Panc1 (cell line): ENCODE measurements around the gene MRTFA. TPM values are rescaled to one million over a fixed set of nuclear protein-coding genes. Genes with fewer than 3 reads are reported as not detected.

Experiments
- ATAC-seq: fragments of 200-7000 bp; cut with Tn5 transposase; 2 replicates; pipeline ENCODE4 v1.9.1; 2020; ENCODE audit warnings: mild to moderate bottlenecking, moderate library complexity
- BruUV-seq: library from RNA; stranded (reverse); fragments of 400-500 nt; replicated peaks from 2 replicates; lab custom pipeline; 2021; lab: Mats Ljungman, UMichigan
- CTCF ChIA-PET: fragments of 300-600 bp; sonication (Branson Sonifier 250); formaldehyde crosslinking; loops from one replicate; lab custom pipeline; 2022; ENCODE audit warnings: antibody characterized with exemption; lab: Charles Lee
- POLR2A ChIA-PET: fragments of 300-600 bp; sonication (Branson Sonifier 250); formaldehyde crosslinking; loops from one replicate; lab custom pipeline; 2022; ENCODE audit warnings: antibody characterized with exemption; lab: Charles Lee
- DNase-seq: peaks from one replicate; pipeline ENCODE4 v3.0.0-alpha.2; 2010; ENCODE audit warnings: low read depth, low spot score
- H3K27ac ChIP-seq: 2 replicates; pipeline ENCODE4 v1.5.1; 2011; ENCODE audit warnings: mild to moderate bottlenecking, low read length, inconsistent platforms
- H3K27me3 ChIP-seq: fragments of 200-500 bp; sonication (Bioruptor generic); 2 replicates; pipeline ENCODE4 v1.6.0; 2014; ENCODE audit warnings: low read length, inconsistent platforms; ENCODE audit not compliant: control insufficient read depth, insufficient read depth
- H3K36me3 ChIP-seq: fragments of 200-500 bp; sonication (Bioruptor generic); 2 replicates; pipeline ENCODE4 v1.5.1; 2014; ENCODE audit warnings: inconsistent platforms, mild to moderate bottlenecking, low read length, moderate library complexity; ENCODE audit not compliant: control insufficient read depth, insufficient read depth
- H3K4me1 ChIP-seq: 2 replicates; pipeline ENCODE4 v1.5.1; 2011; ENCODE audit warnings: inconsistent platforms, mild to moderate bottlenecking, low read length, moderate library complexity; ENCODE audit not compliant: control insufficient read depth, insufficient read depth
- H3K4me3 ChIP-seq, 2 experiments: 2 replicates each; pipeline ENCODE4 v1.5.1; 2011 to 2012; ENCODE audit warnings: low read depth in 2 of 2, low read length in 2 of 2, mild to moderate bottlenecking in 2 of 2, inconsistent platforms in 1 of 2, moderate library complexity in 1 of 2
- H3K9me3 ChIP-seq: fragments of 200-500 bp; sonication (Bioruptor generic); 2 replicates; pipeline ENCODE4 v1.5.1; 2014; ENCODE audit warnings: low read depth, mild to moderate bottlenecking, inconsistent platforms, low read length, moderate library complexity; ENCODE audit not compliant: control insufficient read depth, insufficient read depth
- CTCF ChIP-seq: fragments of 450-650 bp; IDR thresholded peaks from 2 replicates; pipeline ENCODE4 v1.5.1; 2017; ENCODE audit warnings: mild to moderate bottlenecking
- POLR2AphosphoS5 ChIP-seq: IDR thresholded peaks from 2 replicates; pipeline ENCODE4 v1.6.1; 2012; ENCODE audit warnings: mild to moderate bottlenecking, low read depth, low read length, moderate library complexity
- SIN3A ChIP-seq: IDR thresholded peaks from 2 replicates; pipeline ENCODE4 v1.6.1; 2012; ENCODE audit warnings: low read depth, mild to moderate bottlenecking, low read length, moderate library complexity, borderline replicate concordance; ENCODE audit not compliant: insufficient read depth
- TCF7L2 ChIP-seq: IDR thresholded peaks from 2 replicates; pipeline ENCODE4 v1.6.1; 2011; ENCODE audit warnings: mild to moderate bottlenecking, low read depth, low read length, inconsistent platforms
- in situ Hi-C: cut with HindIII; loops from 2 replicates; pipeline ENCODE4 v1.10.0; 2016; ENCODE audit warnings: low sequenced_read_pairs, low pct_unique_long_range_greater_than_20kb
- intact Hi-C: fragments of 100-400 bp; cut with micrococcal nuclease; formaldehyde crosslinking; loops from one replicate; pipeline ENCODE4 v1.10.0; 2022; ENCODE audit not compliant: unreplicated experiment
- total RNA-seq: library from RNA; stranded (reverse); gene quantifications from one replicate; pipeline ENCODE4 v1.2.1, GENCODE V29; 2021; ENCODE audit not compliant: unreplicated experiment
- TF ChIP-seq, protein P1 (sequence below), 2 experiments: IDR thresholded peaks; 2 replicates each; pipeline ENCODE4 v1.6.1; 2011 to 2012; ENCODE audit warnings: low read depth in 2 of 2, control low read depth in 1 of 2, low read length in 1 of 2, mild to moderate bottlenecking in 1 of 2, moderate library complexity in 1 of 2; ENCODE audit not compliant: insufficient read depth in 1 of 2

The MRTFA gene
- total RNA-seq, 1 experiment from 2014 or later = 62.1 TPM

DNA sequence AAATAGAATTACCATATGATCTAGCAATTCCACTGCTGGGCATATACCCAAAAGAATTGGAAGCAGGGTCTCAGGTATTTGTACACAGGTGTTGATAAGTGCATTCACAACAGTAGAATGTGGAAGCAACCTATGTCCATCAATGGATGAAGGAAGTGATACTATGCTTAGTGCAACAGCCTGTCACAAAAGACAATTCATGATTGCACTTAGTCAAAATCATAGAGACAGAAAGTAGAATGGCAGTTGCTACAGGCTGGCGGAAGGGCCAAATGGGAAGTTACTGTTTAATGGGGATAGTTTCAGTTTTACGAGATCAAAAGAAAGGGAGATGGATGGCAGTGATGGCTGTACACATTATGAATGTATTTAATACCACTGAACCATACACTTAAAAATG is 224.1 kb downstream of the MRTFA start:
- no TSS peak for BruUV-seq

GRCh38 chr22:40411506-40411861 is 225.0 kb downstream of the MRTFA start:
- no peak for ATAC-seq
- TF ChIP-seq SIN3A (no peak), TCF7L2 (no peak)
- no TSS peak for BruUV-seq

More for the DNA sequence above, 224.1 kb downstream of the MRTFA start:
- POLR2A ChIA-PET = no interaction called here
- Histone ChIP-seq H3K27ac (no peak overlapping the region), H3K4me1 (no peaks in the 10 kb centered on the region), H3K4me3 (no peak overlapping the region), H3K27me3 (no peaks in the 10 kb centered on the region), H3K9me3 (no peaks in the 10 kb centered on the region), H3K36me3 (no peaks in the 10 kb centered on the region; the same call in 1 of the 2 replicates)
- ATAC-seq (no peak), DNase-seq (no peak)
- TF ChIP-seq POLR2AphosphoS5 (no peak), CTCF (no peak), TCF7L2 (no peak), SIN3A (no peak)
- TF ChIP-seq, protein P1, sequence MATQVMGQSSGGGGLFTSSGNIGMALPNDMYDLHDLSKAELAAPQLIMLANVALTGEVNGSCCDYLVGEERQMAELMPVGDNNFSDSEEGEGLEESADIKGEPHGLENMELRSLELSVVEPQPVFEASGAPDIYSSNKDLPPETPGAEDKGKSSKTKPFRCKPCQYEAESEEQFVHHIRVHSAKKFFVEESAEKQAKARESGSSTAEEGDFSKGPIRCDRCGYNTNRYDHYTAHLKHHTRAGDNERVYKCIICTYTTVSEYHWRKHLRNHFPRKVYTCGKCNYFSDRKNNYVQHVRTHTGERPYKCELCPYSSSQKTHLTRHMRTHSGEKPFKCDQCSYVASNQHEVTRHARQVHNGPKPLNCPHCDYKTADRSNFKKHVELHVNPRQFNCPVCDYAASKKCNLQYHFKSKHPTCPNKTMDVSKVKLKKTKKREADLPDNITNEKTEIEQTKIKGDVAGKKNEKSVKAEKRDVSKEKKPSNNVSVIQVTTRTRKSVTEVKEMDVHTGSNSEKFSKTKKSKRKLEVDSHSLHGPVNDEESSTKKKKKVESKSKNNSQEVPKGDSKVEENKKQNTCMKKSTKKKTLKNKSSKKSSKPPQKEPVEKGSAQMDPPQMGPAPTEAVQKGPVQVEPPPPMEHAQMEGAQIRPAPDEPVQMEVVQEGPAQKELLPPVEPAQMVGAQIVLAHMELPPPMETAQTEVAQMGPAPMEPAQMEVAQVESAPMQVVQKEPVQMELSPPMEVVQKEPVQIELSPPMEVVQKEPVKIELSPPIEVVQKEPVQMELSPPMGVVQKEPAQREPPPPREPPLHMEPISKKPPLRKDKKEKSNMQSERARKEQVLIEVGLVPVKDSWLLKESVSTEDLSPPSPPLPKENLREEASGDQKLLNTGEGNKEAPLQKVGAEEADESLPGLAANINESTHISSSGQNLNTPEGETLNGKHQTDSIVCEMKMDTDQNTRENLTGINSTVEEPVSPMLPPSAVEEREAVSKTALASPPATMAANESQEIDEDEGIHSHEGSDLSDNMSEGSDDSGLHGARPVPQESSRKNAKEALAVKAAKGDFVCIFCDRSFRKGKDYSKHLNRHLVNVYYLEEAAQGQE (IDR thresholded peaks at IDR 0.05; ENCODE audit: insufficient read depth in 1 of 2, low read depth in 2 of 2, low read length in 1 of 2) = no peak
- CTCF ChIA-PET = no interaction called here
- intact Hi-C loops (no loop called here), in situ Hi-C loops (no loop called here)

DNA sequence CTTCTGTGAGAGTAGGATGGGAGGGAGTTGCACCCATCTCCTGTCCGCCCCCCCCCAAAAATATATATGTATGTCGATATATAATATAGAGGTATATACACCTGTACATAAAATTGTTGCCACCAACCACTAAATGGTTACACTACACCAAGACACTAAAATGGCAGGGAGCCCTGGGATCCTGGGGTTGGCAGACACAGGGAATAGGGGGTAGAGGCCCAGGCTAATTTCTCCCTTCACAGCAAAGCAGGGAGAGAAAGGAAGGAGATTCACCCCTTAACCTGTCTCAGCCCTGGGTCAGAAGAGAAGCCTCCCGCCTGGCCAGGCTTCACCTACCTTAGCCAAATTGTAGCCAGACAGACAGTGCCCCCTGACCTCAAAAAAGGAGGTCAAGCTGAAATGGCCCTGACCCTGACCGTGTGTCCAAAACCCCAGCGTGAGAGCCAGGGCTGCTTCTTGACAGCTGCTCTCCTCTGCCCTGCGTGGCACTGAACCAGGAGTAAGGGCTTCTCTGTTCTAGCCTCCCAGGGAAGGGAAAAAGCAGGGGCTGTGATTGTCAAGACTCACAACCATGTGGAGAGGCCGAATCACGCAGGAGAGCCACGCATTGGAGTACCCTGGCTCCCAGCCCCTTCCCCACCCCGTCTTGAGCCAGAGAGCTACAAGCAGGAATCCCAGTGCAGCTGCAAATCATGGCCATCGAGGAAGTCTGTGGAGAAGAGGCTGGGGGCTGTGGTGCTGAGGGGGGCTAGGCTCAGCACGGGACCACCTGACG is 225.6 kb downstream of the MRTFA start:
- Histone ChIP-seq H3K9me3 (no peaks in the 10 kb centered on the region), H3K27me3 (no peaks in the 10 kb centered on the region), H3K36me3 (no peaks in the 10 kb centered on the region; the same call in 1 of the 2 replicates), H3K27ac (no peak overlapping the region), H3K4me3 (no peak overlapping the region), H3K4me1 (no peaks in the 10 kb centered on the region)
- ChIA-PET POLR2A (interaction anchor here (0.6 kb wide), 1 partner anchor 244 kb away, joined by 4 read pairs; no protein-coding TSS in a partner anchor), CTCF (no interaction called here)
- TF ChIP-seq, protein P1 (IDR thresholded peaks at IDR 0.05; ENCODE audit: insufficient read depth in 1 of 2, low read depth in 2 of 2, low read length in 1 of 2) = no peak
- TF ChIP-seq CTCF = no peak
- no peak for TF ChIP-seq SIN3A
- no peak for TF ChIP-seq POLR2AphosphoS5
- TF ChIP-seq TCF7L2 = no peak
- no peak for ATAC-seq
- no peak for DNase-seq
- no TSS peak for BruUV-seq
- intact Hi-C loops (no loop called here), in situ Hi-C loops (no loop called here)

More at GRCh38 chr22:40411506-40411861, 225.0 kb downstream of the MRTFA start:
- POLR2A ChIA-PET = no interaction called here
- H3K9me3 ChIP-seq = no peaks in the 10 kb centered on the region
- intact Hi-C loops = no loop called here
- H3K27me3 ChIP-seq = no peaks in the 10 kb centered on the region
- DNase-seq = no peak
- CTCF ChIA-PET = no interaction called here
- in situ Hi-C loops = no loop called here
- no peak overlapping the region for H3K27ac ChIP-seq
- H3K4me1 ChIP-seq = no peaks in the 10 kb centered on the region
- no peaks in the 10 kb centered on the region; the same call in 1 of the 2 replicates for H3K36me3 ChIP-seq
- H3K4me3 ChIP-seq = no peak overlapping the region
